K562 (cell line): ENCODE data around the gene IFNGR1. TPM values are rescaled to one million over a fixed set of nuclear protein-coding genes. Genes with fewer than 3 reads are reported as not detected.

Source experiments
- ARHGAP35 ChIP-seq: fragments of 450-650 bp; IDR thresholded peaks from 2 replicates; pipeline ENCODE4 v1.6.1; 2018; ENCODE audit not compliant: partially characterized antibody
- ARNT ChIP-seq, 2 experiments: fragments of 450-650 bp; IDR thresholded peaks; 2 replicates each; pipeline ENCODE4 v1.6.1; 2016; ENCODE audit warnings: mild to moderate bottlenecking in 1 of 2
- ATF7 ChIP-seq: fragments of 450-650 bp; IDR thresholded peaks from 2 replicates; pipeline ENCODE4 v1.7.1; 2014; ENCODE audit warnings: mild to moderate bottlenecking, moderate library complexity
- CHCHD3 ChIP-seq: fragments of 250-450 bp; sonication (Bioruptor Pico); IDR thresholded peaks from 2 replicates; pipeline ENCODE4 v2.1.2; 2022; ENCODE audit warnings: mild to moderate bottlenecking
- CHD1 ChIP-seq: fragments of 200-600 bp; sonication (generic); IDR thresholded peaks from one replicate; pipeline ENCODE4 v1.6.1; 2012; ENCODE audit warnings: mild to moderate bottlenecking, moderate library complexity, low read length, inconsistent platforms
- FIP1L1 ChIP-seq: fragments of 200-400 bp; formaldehyde crosslinking; IDR thresholded peaks from 2 replicates; pipeline ENCODE4 v1.6.1; 2018; ENCODE audit warnings: mild to moderate bottlenecking, low read depth, low read length; ENCODE audit not compliant: poor library complexity, severe bottlenecking
- GTF2F1 ChIP-seq: IDR thresholded peaks from 2 replicates; pipeline ENCODE4 v1.6.1; 2011; ENCODE audit warnings: low read depth, low read length, improper control_type of control experiment
- MEF2D ChIP-seq: conservative IDR thresholded peaks from 2 replicates; pipeline ENCODE4 v1.6.1; 2016; ENCODE audit warnings: low read depth, missing genetic modification characterization, missing compliant biosample characterization
- MEIS2 ChIP-seq: fragments of 450-650 bp; IDR thresholded peaks from 2 replicates; pipeline ENCODE4 v1.6.1; 2014; ENCODE audit warnings: mild to moderate bottlenecking; ENCODE audit not compliant: partially characterized antibody
- NR2C2 ChIP-seq, 2 experiments: fragments of 200-800 bp in 1 of 2; sonication (Bioruptor generic) in 1 of 2; sonication (generic) in 1 of 2; formaldehyde crosslinking in 1 of 2; IDR thresholded peaks; 2 replicates each; pipeline versions ENCODE4 v1.6.1 to v1.8.0; 2016 to 2022; ENCODE audit warnings: mild to moderate bottlenecking in 1 of 2, missing compliant biosample characterization in 1 of 2, missing genetic modification characterization in 1 of 2, missing genetic modification reagents in 1 of 2
- PHB ChIP-seq: fragments of 250-450 bp; sonication (Bioruptor Pico); IDR thresholded peaks from 2 replicates; pipeline ENCODE4 v1.5.0; 2021
- RB1 ChIP-seq: fragments of 450-650 bp; IDR thresholded peaks from 2 replicates; pipeline ENCODE4 v1.6.1; 2017; ENCODE audit warnings: low read depth, mild to moderate bottlenecking
- RUNX1 ChIP-seq: sonication (generic); IDR thresholded peaks from 2 replicates; pipeline ENCODE4 v1.6.1; 2016; ENCODE audit warnings: antibody characterized with exemption, low read depth
- TGIF2 ChIP-seq: sonication (generic); formaldehyde crosslinking; IDR thresholded peaks from 2 replicates; pipeline ENCODE4 v1.8.1; 2022; ENCODE audit warnings: mild to moderate bottlenecking, missing genetic modification reagents, moderate library complexity
- TRIM24 ChIP-seq, 2 experiments: fragments of 450-650 bp; IDR thresholded peaks; 2 replicates each; pipeline ENCODE4 v1.6.1; 2016
- YBX1 ChIP-seq: fragments of 450-650 bp; IDR thresholded peaks from 2 replicates; pipeline ENCODE4 v1.7.1; 2016; ENCODE audit warnings: mild to moderate bottlenecking
- ZBTB12 ChIP-seq: fragments of 250-450 bp; sonication (Bioruptor Pico); IDR thresholded peaks from 2 replicates; pipeline ENCODE4 v1.4.0; 2020
- ZBTB33 ChIP-seq: sonication (generic); formaldehyde crosslinking; IDR thresholded peaks from 2 replicates; pipeline ENCODE4 v1.8.1; 2023; ENCODE audit warnings: mild to moderate bottlenecking, missing genetic modification reagents
- ZBTB8A ChIP-seq: fragments of 450-650 bp; IDR thresholded peaks from 2 replicates; pipeline ENCODE4 v1.6.1; 2018; ENCODE audit warnings: mild to moderate bottlenecking, moderate library complexity; ENCODE audit not compliant: partially characterized antibody
- ZFPM2 ChIP-seq: fragments of 250-450 bp; sonication (Bioruptor Pico); IDR thresholded peaks from 2 replicates; pipeline ENCODE4 v1.5.1; 2022; ENCODE audit warnings: mild to moderate bottlenecking
- ZNF282 ChIP-seq: sonication (generic); formaldehyde crosslinking; IDR thresholded peaks from 2 replicates; pipeline ENCODE4 v1.8.1; 2023; ENCODE audit warnings: missing genetic modification reagents
- ZNF354B ChIP-seq: fragments of 250-450 bp; sonication (Bioruptor Pico); IDR thresholded peaks from 2 replicates; pipeline ENCODE4 v1.4.0; 2020
- ZNF408 ChIP-seq: fragments of 250-450 bp; sonication (Bioruptor Pico); IDR thresholded peaks from 2 replicates; pipeline ENCODE4 v1.4.0; 2020; ENCODE audit warnings: low read depth, mild to moderate bottlenecking, moderate library complexity
- ZNF436 ChIP-seq: fragments of 250-450, 450-650 bp; sonication (Bioruptor Pico); formaldehyde crosslinking; IDR thresholded peaks from 2 replicates; pipeline ENCODE4 v1.7.0; 2020; ENCODE audit warnings: mild to moderate bottlenecking
- ZNF445 ChIP-seq: fragments of 250-450 bp; sonication (Bioruptor Pico); IDR thresholded peaks from 2 replicates; pipeline ENCODE4 v1.4.0; 2020; ENCODE audit warnings: low read depth, mild to moderate bottlenecking, moderate library complexity
- polyA plus RNA-seq, 8 experiments: library from polyadenylated mRNA; depleted of rRNA in 4 of 8; stranded (reverse) in 5 of 8; unstranded in 3 of 8; fragments of >200 nt; fragmentation: Nextera tagmentation in 2 of 8; fragmentation: Illumina TruSeq in 1 of 8; extraction: Ambion mirVana in 2 of 8; extraction: Trizol in 1 of 8; gene quantifications; 2 replicates each; pipeline versions ENCODE4 v1.2.1 to v1.2.3, GENCODE V29; 2011 to 2014; ENCODE audit warnings: inconsistent platforms in 1 of 8, missing spikeins in 1 of 8
- total RNA-seq, 7 experiments: library from RNA; depleted of rRNA in 6 of 7; stranded (reverse); fragments of >200 nt in 6 of 7; fragmentation: Illumina TruSeq in 2 of 7; extraction: Trizol in 2 of 7; gene quantifications; 2 replicates each; pipeline versions ENCODE4 v1.2.1 to v1.2.3, GENCODE V29; 2011 to 2021; ENCODE audit warnings: low replicate concordance in 1 of 7
- TF ChIP-seq, protein P1 (sequence below): fragments of 250-450 bp; sonication (Bioruptor Pico); IDR thresholded peaks from 2 replicates; pipeline ENCODE4 v1.8.0; 2021; ENCODE audit warnings: mild to moderate bottlenecking, moderate library complexity
- TF ChIP-seq, protein P2 (sequence below), 2 experiments: fragments of 450-650 bp; IDR thresholded peaks; 2 replicates each; pipeline ENCODE4 v1.6.1; 2016

IFNGR1 gene
- total and polyA plus RNA-seq, 9 of the 15 experiments (the other 6 are each of a cell fraction or from before 2014, with no cell fraction given): 14.7 to 47.0 (median 26.7) TPM

- TF ChIP-seq, protein P1, sequence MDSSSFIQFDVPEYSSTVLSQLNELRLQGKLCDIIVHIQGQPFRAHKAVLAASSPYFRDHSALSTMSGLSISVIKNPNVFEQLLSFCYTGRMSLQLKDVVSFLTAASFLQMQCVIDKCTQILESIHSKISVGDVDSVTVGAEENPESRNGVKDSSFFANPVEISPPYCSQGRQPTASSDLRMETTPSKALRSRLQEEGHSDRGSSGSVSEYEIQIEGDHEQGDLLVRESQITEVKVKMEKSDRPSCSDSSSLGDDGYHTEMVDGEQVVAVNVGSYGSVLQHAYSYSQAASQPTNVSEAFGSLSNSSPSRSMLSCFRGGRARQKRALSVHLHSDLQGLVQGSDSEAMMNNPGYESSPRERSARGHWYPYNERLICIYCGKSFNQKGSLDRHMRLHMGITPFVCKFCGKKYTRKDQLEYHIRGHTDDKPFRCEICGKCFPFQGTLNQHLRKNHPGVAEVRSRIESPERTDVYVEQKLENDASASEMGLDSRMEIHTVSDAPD (CRISPR knock-in tag): no peak
- no peak for TF ChIP-seq ARNT (IDR thresholded peaks at IDR 0.05)
- TF ChIP-seq RB1: no peak
- no peak for TF ChIP-seq RUNX1
- no peak for TF ChIP-seq ARHGAP35
- TF ChIP-seq ZFPM2 (CRISPR knock-in tag): no peak
- TF ChIP-seq ZNF408 (CRISPR knock-in tag): no peak
- TF ChIP-seq ZNF445 (CRISPR knock-in tag): no peak
- TF ChIP-seq, protein P2, sequence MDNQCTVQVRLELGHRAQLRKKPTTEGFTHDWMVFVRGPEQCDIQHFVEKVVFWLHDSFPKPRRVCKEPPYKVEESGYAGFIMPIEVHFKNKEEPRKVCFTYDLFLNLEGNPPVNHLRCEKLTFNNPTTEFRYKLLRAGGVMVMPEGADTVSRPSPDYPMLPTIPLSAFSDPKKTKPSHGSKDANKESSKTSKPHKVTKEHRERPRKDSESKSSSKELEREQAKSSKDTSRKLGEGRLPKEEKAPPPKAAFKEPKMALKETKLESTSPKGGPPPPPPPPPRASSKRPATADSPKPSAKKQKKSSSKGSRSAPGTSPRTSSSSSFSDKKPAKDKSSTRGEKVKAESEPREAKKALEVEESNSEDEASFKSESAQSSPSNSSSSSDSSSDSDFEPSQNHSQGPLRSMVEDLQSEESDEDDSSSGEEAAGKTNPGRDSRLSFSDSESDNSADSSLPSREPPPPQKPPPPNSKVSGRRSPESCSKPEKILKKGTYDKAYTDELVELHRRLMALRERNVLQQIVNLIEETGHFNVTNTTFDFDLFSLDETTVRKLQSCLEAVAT (IDR thresholded peaks at IDR 0.05): peak in 1 of 2 experiments; percentile 59; a peak in 1 of 4 replicates
- TF ChIP-seq NR2C2 (CRISPR knock-in tag; IDR thresholded peaks at IDR 0.05): no peak
- no peak for TF ChIP-seq NR2C2 (tag; IDR thresholded peaks at IDR 0.05)
- TF ChIP-seq ZBTB12 (CRISPR knock-in tag): no peak
- no peak for TF ChIP-seq YBX1
- TF ChIP-seq MEIS2: peak; percentile 83
- TF ChIP-seq CHCHD3 (CRISPR knock-in tag): no peak
- TF ChIP-seq CHD1: no peak
- no peak for TF ChIP-seq MEF2D (tag)
- TF ChIP-seq ZNF354B (CRISPR knock-in tag): no peak
- TF ChIP-seq ZNF436 (CRISPR knock-in tag): no peak
- TF ChIP-seq GTF2F1: no peak
- TF ChIP-seq PHB (CRISPR knock-in tag): no peak
- peak; percentile 51; the same call in 1 of the 2 replicates for TF ChIP-seq ATF7
- TF ChIP-seq TGIF2 (CRISPR knock-in tag): no peak
- no peak for TF ChIP-seq ZBTB33 (CRISPR knock-in tag)
- no peak for TF ChIP-seq TRIM24 (IDR thresholded peaks at IDR 0.05)
- no peak for TF ChIP-seq FIP1L1
- no peak for TF ChIP-seq ZBTB8A
- TF ChIP-seq ZNF282 (CRISPR knock-in tag): no peak
Observed at GRCh38 chr6:137258170-137258569, 39.0 kb upstream of the IFNGR1 start (continued).
